H1 (cell line): ENCODE data around the gene HELZ2.

ENCODE experiments used
- EZH2 ChIP-seq: fragments of 200-600 bp; sonication (generic); IDR thresholded peaks from 2 replicates; pipeline ENCODE4 v1.7.1; 2012; ENCODE audit warnings: low read depth, mild to moderate bottlenecking, moderate library complexity, low read length, inconsistent platforms; ENCODE audit not compliant: severe bottlenecking
- POLR2AphosphoS5 ChIP-seq: IDR thresholded peaks from 2 replicates; pipeline ENCODE4 v1.6.1; 2011; ENCODE audit warnings: low read depth, low read length
- RAD21 ChIP-seq, 2 experiments: IDR thresholded peaks in 1 of 2; conservative IDR thresholded peaks in 1 of 2; 2 replicates each; pipeline ENCODE4 v1.6.1; 2011; ENCODE audit warnings: low read depth in 2 of 2, low read length in 2 of 2, improper control_type of control experiment in 1 of 2, inconsistent platforms in 1 of 2, mild to moderate bottlenecking in 1 of 2, moderate library complexity in 1 of 2

DNA sequence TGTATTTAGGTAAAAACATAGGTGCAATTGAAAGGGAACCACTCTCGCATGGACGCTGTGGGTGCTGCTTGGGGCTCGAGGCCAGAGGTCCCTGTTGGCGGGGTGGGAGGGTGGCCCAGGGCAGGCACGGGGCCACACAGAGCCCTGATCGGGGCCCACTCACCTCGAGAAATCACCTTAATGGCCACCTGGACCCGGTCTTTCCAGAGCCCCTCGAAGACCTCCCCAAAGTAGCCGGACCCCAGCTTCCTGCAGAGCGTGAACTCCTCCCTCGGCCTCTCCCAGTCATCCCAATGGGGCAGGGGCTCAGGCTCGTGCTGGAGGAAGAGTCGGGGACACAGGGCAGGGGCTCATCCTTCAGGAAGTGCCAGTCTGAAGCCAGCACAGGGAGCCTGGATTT lies 40.7 kb downstream of the HELZ2 start:
- TF ChIP-seq POLR2AphosphoS5 (no peak), RAD21 (IDR thresholded peaks at IDR 0.05 in 1 of 2, conservative IDR thresholded peaks at IDR 0.05 in 1 of 2; ENCODE audit: low read depth in 2 of 2, low read length in 2 of 2) (no peak), EZH2 (no peak)
